K562 (cell line): ENCODE measurements around the gene GNAZ. TPM values are rescaled to one million over a fixed set of nuclear protein-coding genes. Genes with fewer than 3 reads are reported as not detected.

Experiments
- ATAC-seq: fragments of 200-7000 bp; cut with Tn5 transposase; 3 replicates; pipeline ENCODE4 v1.9.1; 2020; ENCODE audit warnings: moderate library complexity
- BruUV-seq: library from RNA; stranded (reverse); fragments of 400-500 nt; replicated peaks from 2 replicates; lab custom pipeline; 2021; lab: Mats Ljungman, UMichigan
- CTCF ChIA-PET: fragments of 300-600 bp; formaldehyde crosslinking; extraction: SDS; loops from one replicate; lab custom pipeline; 2021; ENCODE audit warnings: low intra/inter-chr PET ratio; lab: Yijun Ruan, JAX
- POLR2A ChIA-PET: fragments of 300-600, 350-650 bp; sonication (Branson Sonifier 250); formaldehyde crosslinking; extraction: SDS; loops from one replicate; lab custom pipeline; 2021; ENCODE audit warnings: antibody characterized with exemption, inconsistent platforms; lab: Yijun Ruan, JAX
- DNase-seq, 4 experiments: peaks; one replicate each; pipeline versions ENCODE4 v3.0.0 to v3.0.0-alpha.2; 2011 to 2018; ENCODE audit warnings: low spot score in 3 of 4, mixed read lengths in 3 of 4; ENCODE audit errors: extremely low read depth in 1 of 4
- FAIRE-seq: peaks from 2 replicates; lab custom pipeline; 2011; peaks lifted over from hg19 to GRCh38; lab: Jason Lieb, UNC
- H2AFZ ChIP-seq: 2 replicates; pipeline ENCODE4 v1.6.0; 2011; ENCODE audit warnings: low read depth, low read length, control low read depth, inconsistent platforms
- H3K27ac ChIP-seq: fragments of 200-600 bp; 3 replicates; pipeline ENCODE4 v1.8.0; 2011; ENCODE audit warnings: low read depth, mild to moderate bottlenecking, control low read depth, inconsistent platforms, low read length, moderate library complexity, mixed read lengths; ENCODE audit errors: extremely low read depth
- H3K27me3 ChIP-seq, 2 experiments: fragments of 300-600 bp in 1 of 2; 2 replicates in 1 of 2; 3 replicates in 1 of 2; pipeline versions ENCODE4 v1.6.0 to v1.8.0; 2011; ENCODE audit warnings: inconsistent platforms in 2 of 2, low read length in 2 of 2, mild to moderate bottlenecking in 1 of 2, mixed read lengths in 1 of 2, moderate library complexity in 1 of 2; ENCODE audit not compliant: control insufficient read depth in 2 of 2, insufficient read depth in 2 of 2
- H3K36me3 ChIP-seq: fragments of 300-600 bp; 3 replicates; pipeline ENCODE4 v1.8.0; 2011; ENCODE audit warnings: mild to moderate bottlenecking, low read length, inconsistent platforms; ENCODE audit not compliant: control insufficient read depth, insufficient read depth
- H3K4me1 ChIP-seq, 2 experiments: fragments of 200-600 bp in 1 of 2; replicated peaks in 1 of 2; 2 replicates in 1 of 2; 3 replicates in 1 of 2; pipeline versions ENCODE4 v1.5.1 to v1.8.0; 2011; ENCODE audit warnings: inconsistent platforms in 2 of 2, low read length in 2 of 2, mild to moderate bottlenecking in 1 of 2, mixed read lengths in 1 of 2, moderate library complexity in 1 of 2; ENCODE audit not compliant: control insufficient read depth in 2 of 2, insufficient read depth in 2 of 2
- H3K4me2 ChIP-seq: 2 replicates; pipeline ENCODE4 v1.6.1; 2011; ENCODE audit warnings: low read length, control low read depth, inconsistent platforms, mixed read lengths; ENCODE audit not compliant: insufficient read depth
- H3K4me3 ChIP-seq: fragments of 200-600 bp; sonication (generic), shearing (Covaris generic); 2 replicates; pipeline ENCODE4 v1.5.1; 2016; ENCODE audit warnings: control low read depth, inconsistent platforms
- H3K79me2 ChIP-seq: fragments of 200-600 bp; 3 replicates; pipeline ENCODE4 v1.8.0; 2011; ENCODE audit warnings: low read length, inconsistent platforms; ENCODE audit not compliant: control insufficient read depth, insufficient read depth
- H3K9ac ChIP-seq, 2 experiments: 2 replicates each; pipeline versions ENCODE4 v1.6.0 to v1.6.1; 2011; ENCODE audit warnings: low read depth in 2 of 2, low read length in 2 of 2, control low read depth in 1 of 2, inconsistent platforms in 1 of 2, mild to moderate bottlenecking in 1 of 2, mixed read lengths in 1 of 2; ENCODE audit not compliant: insufficient read depth in 1 of 2
- H3K9me1 ChIP-seq: one replicate; pipeline ENCODE4 v1.6.0; 2011; ENCODE audit warnings: inconsistent platforms, mild to moderate bottlenecking, low read length, moderate library complexity; ENCODE audit not compliant: control insufficient read depth, insufficient read depth
- H3K9me3 ChIP-seq: replicated peaks from 2 replicates; pipeline ENCODE4 v1.5.1; 2011; ENCODE audit warnings: low read depth, low read length, inconsistent platforms; ENCODE audit not compliant: control insufficient read depth, insufficient read depth
- H4K20me1 ChIP-seq: replicated peaks from 2 replicates; pipeline ENCODE4 v1.6.1; 2011; ENCODE audit warnings: low read length, inconsistent platforms, mixed read lengths; ENCODE audit not compliant: control insufficient read depth, insufficient read depth
- ZNF311 ChIP-seq: fragments of 250-450 bp; sonication (Bioruptor Pico); IDR thresholded peaks from 2 replicates; pipeline ENCODE4 v1.4.0; 2020; ENCODE audit warnings: mild to moderate bottlenecking, moderate library complexity
- ZNF77 ChIP-seq: fragments of 250-450 bp; sonication (Bioruptor Pico); IDR thresholded peaks from 2 replicates; pipeline ENCODE4 v1.5.0; 2020
- WGBS: fragments of 100-300 bp; shearing (Covaris generic); methylation state at CpG from one replicate; pipeline ENCODE4 v1.1.6; 2016; ENCODE audit warnings: low coverage, mixed read lengths; ENCODE audit not compliant: insufficient coverage; ENCODE audit errors: missing lambda C conversion rate; 5-methylcytosine and 5-hydroxymethylcytosine counted together
- in situ Hi-C: fragments of 300-500 bp; cut with MboI; formaldehyde crosslinking; loops from 4 replicates; pipeline ENCODE4 v1.15.0; 2018; ENCODE audit warnings: inconsistent platforms, mixed read lengths
- intact Hi-C: fragments of 100-400 bp; cut with micrococcal nuclease; formaldehyde crosslinking; loops from 2 replicates; pipeline ENCODE4 v1.14.2; 2022
- polyA plus RNA-seq, 8 experiments: library from polyadenylated mRNA; depleted of rRNA in 4 of 8; stranded (reverse) in 5 of 8; unstranded in 3 of 8; fragments of >200 nt; fragmentation: Nextera tagmentation in 2 of 8; fragmentation: Illumina TruSeq in 1 of 8; extraction: Ambion mirVana in 2 of 8; extraction: Trizol in 1 of 8; gene quantifications; 2 replicates each; pipeline versions ENCODE4 v1.2.1 to v1.2.3, GENCODE V29; 2011 to 2014; ENCODE audit warnings: inconsistent platforms in 1 of 8, missing spikeins in 1 of 8
- total RNA-seq, 7 experiments: library from RNA; depleted of rRNA in 6 of 7; stranded (reverse); fragments of >200 nt in 6 of 7; fragmentation: Illumina TruSeq in 2 of 7; extraction: Trizol in 2 of 7; gene quantifications; 2 replicates each; pipeline versions ENCODE4 v1.2.1 to v1.2.3, GENCODE V29; 2011 to 2021; ENCODE audit warnings: low replicate concordance in 1 of 7
- TF ChIP-seq, protein P1 (sequence below): sonication (generic); formaldehyde crosslinking; IDR thresholded peaks from 2 replicates; pipeline ENCODE4 v1.8.1; 2023; ENCODE audit warnings: mild to moderate bottlenecking, missing genetic modification reagents
- TF ChIP-seq, protein P2 (sequence below): sonication (generic); formaldehyde crosslinking; IDR thresholded peaks from 2 replicates; pipeline ENCODE4 v1.8.1; 2023; ENCODE audit warnings: mild to moderate bottlenecking, missing genetic modification reagents

Gene GNAZ
- total and polyA plus RNA-seq, 9 of the 15 experiments (the other 6 are each of a cell fraction or from before 2014, with no cell fraction given) = 0.04 to 0.22 (median 0.13) TPM; not detected in 3

DNA sequence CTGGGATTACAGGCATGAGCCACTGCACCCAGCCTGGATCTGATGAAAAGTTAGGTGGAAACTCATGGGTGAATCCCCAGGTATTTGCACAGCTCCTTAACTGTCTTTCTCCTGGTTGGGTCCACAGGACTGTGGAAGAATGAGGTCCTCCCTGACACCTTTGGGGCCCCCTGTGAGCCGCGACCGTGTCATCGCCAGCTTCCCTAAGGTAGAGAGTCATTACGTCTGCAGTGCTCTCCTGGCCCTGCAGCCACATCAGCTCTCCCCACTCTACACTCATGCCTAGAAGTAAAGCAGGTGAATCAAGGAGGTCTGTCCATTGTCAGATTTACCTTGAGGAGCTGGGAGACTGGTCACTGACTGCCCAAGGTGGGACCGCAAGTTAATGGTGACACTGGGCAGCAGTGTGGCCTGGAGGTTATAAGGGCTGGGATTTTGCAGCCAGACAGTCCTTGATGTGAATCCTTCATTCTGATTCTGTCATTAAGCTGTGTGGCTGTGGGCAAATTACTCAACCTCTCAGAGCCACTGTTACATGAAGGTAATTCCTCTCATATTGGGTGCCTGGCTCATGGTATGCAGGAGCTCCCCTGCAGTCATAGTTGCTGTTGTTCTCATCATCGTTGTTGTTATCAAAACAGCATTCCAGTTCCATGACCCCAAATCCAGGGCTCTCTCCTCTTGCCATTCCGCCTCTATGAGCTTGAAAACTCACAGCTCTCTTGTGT lies 76.3 kb downstream of the GNAZ start:
- TF ChIP-seq ZNF77 (CRISPR knock-in tag) = no peak
- TF ChIP-seq, protein P1, sequence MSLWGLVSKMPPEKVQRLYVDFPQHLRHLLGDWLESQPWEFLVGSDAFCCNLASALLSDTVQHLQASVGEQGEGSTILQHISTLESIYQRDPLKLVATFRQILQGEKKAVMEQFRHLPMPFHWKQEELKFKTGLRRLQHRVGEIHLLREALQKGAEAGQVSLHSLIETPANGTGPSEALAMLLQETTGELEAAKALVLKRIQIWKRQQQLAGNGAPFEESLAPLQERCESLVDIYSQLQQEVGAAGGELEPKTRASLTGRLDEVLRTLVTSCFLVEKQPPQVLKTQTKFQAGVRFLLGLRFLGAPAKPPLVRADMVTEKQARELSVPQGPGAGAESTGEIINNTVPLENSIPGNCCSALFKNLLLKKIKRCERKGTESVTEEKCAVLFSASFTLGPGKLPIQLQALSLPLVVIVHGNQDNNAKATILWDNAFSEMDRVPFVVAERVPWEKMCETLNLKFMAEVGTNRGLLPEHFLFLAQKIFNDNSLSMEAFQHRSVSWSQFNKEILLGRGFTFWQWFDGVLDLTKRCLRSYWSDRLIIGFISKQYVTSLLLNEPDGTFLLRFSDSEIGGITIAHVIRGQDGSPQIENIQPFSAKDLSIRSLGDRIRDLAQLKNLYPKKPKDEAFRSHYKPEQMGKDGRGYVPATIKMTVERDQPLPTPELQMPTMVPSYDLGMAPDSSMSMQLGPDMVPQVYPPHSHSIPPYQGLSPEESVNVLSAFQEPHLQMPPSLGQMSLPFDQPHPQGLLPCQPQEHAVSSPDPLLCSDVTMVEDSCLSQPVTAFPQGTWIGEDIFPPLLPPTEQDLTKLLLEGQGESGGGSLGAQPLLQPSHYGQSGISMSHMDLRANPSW (CRISPR knock-in tag) = peak; percentile 82
- TF ChIP-seq, protein P2, sequence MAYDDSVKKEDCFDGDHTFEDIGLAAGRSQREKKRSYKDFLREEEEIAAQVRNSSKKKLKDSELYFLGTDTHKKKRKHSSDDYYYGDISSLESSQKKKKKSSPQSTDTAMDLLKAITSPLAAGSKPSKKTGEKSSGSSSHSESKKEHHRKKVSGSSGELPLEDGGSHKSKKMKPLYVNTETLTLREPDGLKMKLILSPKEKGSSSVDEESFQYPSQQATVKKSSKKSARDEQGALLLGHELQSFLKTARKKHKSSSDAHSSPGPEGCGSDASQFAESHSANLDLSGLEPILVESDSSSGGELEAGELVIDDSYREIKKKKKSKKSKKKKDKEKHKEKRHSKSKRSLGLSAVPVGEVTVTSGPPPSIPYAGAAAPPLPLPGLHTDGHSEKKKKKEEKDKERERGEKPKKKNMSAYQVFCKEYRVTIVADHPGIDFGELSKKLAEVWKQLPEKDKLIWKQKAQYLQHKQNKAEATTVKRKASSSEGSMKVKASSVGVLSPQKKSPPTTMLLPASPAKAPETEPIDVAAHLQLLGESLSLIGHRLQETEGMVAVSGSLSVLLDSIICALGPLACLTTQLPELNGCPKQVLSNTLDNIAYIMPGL = peak; percentile 51
- TF ChIP-seq ZNF311 (CRISPR knock-in tag) = no peak
- Histone ChIP-seq H3K36me3 (no peaks in the 10 kb centered on the region), H3K4me2 (no peak overlapping the region), H3K79me2 (no peaks in the 10 kb centered on the region), H4K20me1 (peaks cover 72% of the 10 kb centered on the region), H3K27ac (no peak overlapping the region), H3K9me3 (no peaks in the 10 kb centered on the region), H3K27me3 (peaks cover 43 to 57% of the 10 kb centered on the region in 2 experiments), H3K9ac (no peak overlapping the region), H3K9me1 (peaks cover 8% of the 10 kb centered on the region), H2AFZ (no peak overlapping the region), H3K4me1 (peaks cover 11 to 27% of the 10 kb centered on the region in 2 experiments), H3K4me3 (no peak overlapping the region)
- ATAC-seq = no peak
- no TSS peak for BruUV-seq
- CTCF ChIA-PET = no interaction called here
- WGBS = 12% methylated on average over 8 of the region's 8 CpGs
- intact Hi-C loops (no loop called here), in situ Hi-C loops (no loop called here)
- POLR2A ChIA-PET = interaction anchor here (0.6 to 86.5 kb wide), 13 partner anchors 10 to 1059 kb away, joined by 3 to 3476 read pairs (median 4); partner anchors contain the start of genes BCR and GNAZ
- FAIRE-seq = no peak
- no peak for DNase-seq
